K562 (cell line): ENCODE measurements around the gene TAF5L. TPM values are rescaled to one million over a fixed set of nuclear protein-coding genes. Genes with fewer than 3 reads are reported as not detected.

ENCODE experiments used
- CHD2 ChIP-seq: IDR thresholded peaks from 2 replicates; pipeline ENCODE4 v1.6.1; 2011; ENCODE audit warnings: low read depth, low read length
- CREBBP ChIP-seq: IDR thresholded peaks from one replicate; pipeline ENCODE4 v1.6.1; 2012; ENCODE audit warnings: low read depth, mild to moderate bottlenecking, control low read depth, inconsistent platforms, low read length
- CTCFL ChIP-seq: IDR thresholded peaks from 2 replicates; pipeline ENCODE4 v1.6.1; 2011; ENCODE audit warnings: borderline replicate concordance, low read depth, mild to moderate bottlenecking, moderate library complexity, low read length; ENCODE audit not compliant: insufficient read depth, poor library complexity, severe bottlenecking
- HDAC2 ChIP-seq: fragments of 450-650 bp; IDR thresholded peaks from 2 replicates; pipeline ENCODE4 v1.6.1; 2016; ENCODE audit warnings: mild to moderate bottlenecking
- HOXB6 ChIP-seq: fragments of 250-450 bp; sonication (Bioruptor Pico); IDR thresholded peaks from 2 replicates; pipeline ENCODE4 v1.5.1; 2022; ENCODE audit warnings: mild to moderate bottlenecking, borderline replicate concordance
- KAT7 ChIP-seq: sonication (generic); formaldehyde crosslinking; IDR thresholded peaks from 2 replicates; pipeline ENCODE4 v1.8.0; 2022; ENCODE audit warnings: missing genetic modification reagents, mild to moderate bottlenecking, borderline replicate concordance
- RBM39 ChIP-seq: fragments of 200-400 bp; formaldehyde crosslinking; optimal IDR thresholded peaks from 2 replicates; pipeline ENCODE3; 2018; ENCODE audit warnings: low read depth, low read length
- SMARCE1 ChIP-seq: fragments of 450-650 bp; IDR thresholded peaks from 2 replicates; pipeline ENCODE4 v1.7.1; 2016; ENCODE audit warnings: mild to moderate bottlenecking
- TAF1 ChIP-seq: IDR thresholded peaks from 2 replicates; pipeline ENCODE4 v1.6.1; 2011; ENCODE audit warnings: mild to moderate bottlenecking, low read length, moderate library complexity; ENCODE audit not compliant: insufficient read depth, control insufficient read depth, severe bottlenecking; ENCODE audit errors: extremely low read depth
- TCF7 ChIP-seq: sonication (generic); IDR thresholded peaks from 2 replicates; pipeline ENCODE4 v1.6.1; 2016; ENCODE audit warnings: antibody characterized with exemption, borderline replicate concordance
- THAP7 ChIP-seq: fragments of 250-450 bp; sonication (Bioruptor Pico); IDR thresholded peaks from 2 replicates; pipeline ENCODE4 v1.5.0; 2021
- ZNF277 ChIP-seq: fragments of 250-450 bp; sonication (Bioruptor Pico); IDR thresholded peaks from 2 replicates; pipeline ENCODE4 v1.8.0; 2022; ENCODE audit warnings: inconsistent platforms, mild to moderate bottlenecking, moderate library complexity, borderline replicate concordance
- ZNF561 ChIP-seq: fragments of 450-650 bp; formaldehyde crosslinking; conservative IDR thresholded peaks from 2 replicates; pipeline ENCODE4 v1.4.0; 2020; ENCODE audit warnings: mild to moderate bottlenecking, moderate library complexity
- ZNF592 ChIP-seq: fragments of 450-650 bp; IDR thresholded peaks from 2 replicates; pipeline ENCODE4 v1.6.1; 2017; ENCODE audit warnings: antibody characterized with exemption, mild to moderate bottlenecking
- ZNF639 ChIP-seq, 2 experiments: fragments of 200-800 bp in 1 of 2; sonication (Bioruptor generic) in 1 of 2; sonication (generic) in 1 of 2; formaldehyde crosslinking in 1 of 2; IDR thresholded peaks in 1 of 2; conservative IDR thresholded peaks in 1 of 2; 2 replicates each; pipeline versions ENCODE4 v1.5.0 to v1.6.1; 2016 to 2020; ENCODE audit warnings: missing compliant biosample characterization in 1 of 2, missing genetic modification characterization in 1 of 2, missing genetic modification reagents in 1 of 2
- ZNF655 ChIP-seq: fragments of 250-450 bp; sonication (Bioruptor Pico); IDR thresholded peaks from 2 replicates; pipeline ENCODE4 v1.5.0; 2021
- polyA plus RNA-seq, 8 experiments: library from polyadenylated mRNA; depleted of rRNA in 4 of 8; stranded (reverse) in 5 of 8; unstranded in 3 of 8; fragments of >200 nt; fragmentation: Nextera tagmentation in 2 of 8; fragmentation: Illumina TruSeq in 1 of 8; extraction: Ambion mirVana in 2 of 8; extraction: Trizol in 1 of 8; gene quantifications; 2 replicates each; pipeline versions ENCODE4 v1.2.1 to v1.2.3, GENCODE V29; 2011 to 2014; ENCODE audit warnings: inconsistent platforms in 1 of 8, missing spikeins in 1 of 8
- total RNA-seq, 7 experiments: library from RNA; depleted of rRNA in 6 of 7; stranded (reverse); fragments of >200 nt in 6 of 7; fragmentation: Illumina TruSeq in 2 of 7; extraction: Trizol in 2 of 7; gene quantifications; 2 replicates each; pipeline versions ENCODE4 v1.2.1 to v1.2.3, GENCODE V29; 2011 to 2021; ENCODE audit warnings: low replicate concordance in 1 of 7

Gene TAF5L
- total and polyA plus RNA-seq, 9 of the 15 experiments (the other 6 are each of a cell fraction or from before 2014, with no cell fraction given) = 2.2 to 34.2 (median 23.3) TPM

- TF ChIP-seq ZNF592 (0 out of 2 replicates have a peak, but pooled peaks have one; percentile 10), CHD2 (no peak), ZNF639 (CRISPR knock-in tag; conservative IDR thresholded peaks at IDR 0.05 in 1 of 2, IDR thresholded peaks at IDR 0.05 in 1 of 2) (no peak), THAP7 (CRISPR knock-in tag) (0 out of 2 replicates have a peak, but pooled peaks have one; percentile 10), ZNF277 (no peak), HOXB6 (CRISPR knock-in tag) (no peak), ZNF655 (CRISPR knock-in tag) (no peak), TAF1 (no peak), CREBBP (no peak), TCF7 (no peak), CTCFL (peak; percentile 64), KAT7 (CRISPR knock-in tag) (peak; percentile 36; the same call in 1 of the 2 replicates), HDAC2 (no peak; the same call in 1 of the 2 replicates), ZNF561 (CRISPR knock-in tag) (no peak), SMARCE1 (no peak), RBM39 (no peak)
Measured at GRCh38 chr1:229557913-229558414, 68.0 kb downstream of the TAF5L start (continued).
